Heart right ventricle (tissue), 16 donors: ENCODE results near the gene KCNA3. TPM values are rescaled to one million over a fixed set of nuclear protein-coding genes. Genes with fewer than 3 reads are reported as not detected.

ENCODE experiments used
- ATAC-seq, 8 donors: fragments of 200-7000 bp; cut with Tn5 transposase; one replicate each; pipeline ENCODE4 v1.9.1; 2020; ENCODE audit warnings: mild to moderate bottlenecking in 8 of 8, moderate library complexity in 8 of 8, moderate number of reproducible peaks in 1 of 8
- DNase-seq, 2 donors: peaks; one replicate each; pipeline ENCODE4 v3.0.0-alpha.2; 2020
- H3K27ac ChIP-seq, 10 donors: fragments of 200-600 bp; sonication (generic) in 2 of 10; one replicate each; pipeline versions ENCODE4 v1.5.0 to v1.8.0; 2020 to 2022; ENCODE audit warnings: mild to moderate bottlenecking in 3 of 10
- H3K27me3 ChIP-seq, 7 donors: fragments of 200-600 bp; one replicate each; pipeline ENCODE4 v1.8.0; 2021 to 2022; ENCODE audit warnings: mild to moderate bottlenecking in 2 of 7
- H3K36me3 ChIP-seq, 9 donors: fragments of 200-600 bp; sonication (generic) in 1 of 9; one replicate each; pipeline versions ENCODE4 v1.5.0 to v1.8.0; 2020 to 2022; ENCODE audit warnings: mild to moderate bottlenecking in 2 of 9
- H3K4me1 ChIP-seq, 9 donors: fragments of 200-600 bp; sonication (generic) in 1 of 9; one replicate each; pipeline versions ENCODE4 v1.5.0 to v1.8.0; 2020 to 2022; ENCODE audit warnings: mild to moderate bottlenecking in 4 of 9
- H3K4me3 ChIP-seq, 10 donors: fragments of 200-600 bp; sonication (generic) in 2 of 10; one replicate each; pipeline versions ENCODE4 v1.5.0 to v1.8.0; 2020 to 2022; ENCODE audit warnings: mild to moderate bottlenecking in 7 of 10, moderate library complexity in 2 of 10
- H3K9me3 ChIP-seq, 11 donors: fragments of 200-600 bp in 10 of 11; sonication (generic) in 2 of 11; one replicate each; pipeline versions ENCODE4 v1.5.0 to v1.8.0; 2013 to 2022; ENCODE audit warnings: mild to moderate bottlenecking in 2 of 11, control low read depth in 1 of 11, moderate library complexity in 1 of 11
- WGBS, 2 donors: extraction: QIAGEN DNeasy Blood & Tissue Kit; methylation state at CpG; one replicate each; pipeline ENCODE4 v1.1.7; 2013; ENCODE audit warnings: inconsistent platforms in 1 of 2; 5-methylcytosine and 5-hydroxymethylcytosine counted together
- intact Hi-C, 10 donors: fragments of 100-400 bp; cut with DNase I; formaldehyde crosslinking; loops; one replicate each; pipeline versions ENCODE4 v1.11.1 to v1.14.2; 2022
- polyA plus RNA-seq, 2 donors: library from polyadenylated mRNA; stranded (reverse); fragments of 200-250 nt; gene quantifications; one replicate each; pipeline ENCODE4 v1.2.3, GENCODE V29; 2013
- total RNA-seq, 10 donors: library from RNA; stranded (reverse); fragmentation: NEBNext Ultra II Directional in 3 of 10; extraction: Animal tissue kit (Norgen Biotek cat#: 25700) in 3 of 10; gene quantifications; one replicate each; pipeline versions ENCODE4 v1.2.1 to v1.2.4, GENCODE V29; 2021 to 2023
- TF ChIP-seq, protein P1 (sequence below), 9 donors: fragments of 200-600 bp; sonication (generic) in 2 of 9; IDR thresholded peaks; one replicate each; pipeline versions ENCODE4 v1.5.0 to v1.8.0; 2021 to 2022; ENCODE audit warnings: antibody characterized with exemption in 9 of 9, mild to moderate bottlenecking in 5 of 9, moderate library complexity in 1 of 9
- donor health status: Arrhythmogenic right ventricular cardiomyopathy.
- donor health status: ischemic (EF 13 %, LVEDD 7.1; RV severe dilation, severe dysfunction).
- donor health status: healthy with polysubstance abuse.
- donor health status: DM: no; HTN: yes; CAD: no.
- donor health status: DM: no; HTN: no; CAD: no.
- donor health status: ischemic (EF 25% LVEDD 6.9; RV normal size, moderate dysfunction).
- donor health status: ischemic (EF 25% LVEDD 5.7; RV mildly dilated, moderate dysfunction).
- donor health status: healthy.
- donor health status: DM: yes; HTN: yes; CAD: no.
- donor health status: Ischemic cardiomyopathy.
- donor health status: ischemic (EF 35%, LVEDD 5.7; RV mildly dilated, moderate dysfunction).
- donor health status: nonischemic (EF 11% LVEDD 7.7; RV severe dilation, severe dysfunction).
- donor health status: DM: yes; HTN: yes; CAD: no.
- donor health status: PGD.
- donor health status: ischemic (EF 29% LVEDD 5.4; RV normal size, mild dysfunction).
- donor health status: nonischemic (EF 23%, LVEDD 6.1; RV moderate dilation, normal function).

KCNA3 gene
- total and polyA plus RNA-seq, 12 donors = 0.04 to 1.8 (median 0.40) TPM; not detected in 2

DNA sequence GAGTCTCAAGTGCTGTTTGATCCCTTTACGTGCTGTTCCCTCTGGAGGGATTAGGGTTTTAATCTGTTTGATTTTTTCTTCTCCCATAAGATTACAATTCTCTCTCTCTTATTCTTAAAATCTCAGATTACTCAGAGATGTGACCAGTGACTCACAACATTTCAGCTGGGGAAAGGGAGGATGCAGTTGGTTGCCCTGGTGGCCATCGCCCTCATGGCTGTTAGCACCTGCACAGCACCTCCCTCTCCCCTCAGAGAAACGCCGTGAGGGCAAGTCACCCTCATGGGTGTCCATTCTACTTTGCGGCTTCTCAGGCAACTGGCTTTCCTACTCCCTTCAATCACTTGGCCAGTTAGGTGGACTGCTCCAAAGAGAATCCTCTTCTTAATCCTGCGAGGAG lies 42.4 kb upstream of the KCNA3 start:
- H3K36me3 ChIP-seq = no peaks in the 10 kb centered on the region

DNA sequence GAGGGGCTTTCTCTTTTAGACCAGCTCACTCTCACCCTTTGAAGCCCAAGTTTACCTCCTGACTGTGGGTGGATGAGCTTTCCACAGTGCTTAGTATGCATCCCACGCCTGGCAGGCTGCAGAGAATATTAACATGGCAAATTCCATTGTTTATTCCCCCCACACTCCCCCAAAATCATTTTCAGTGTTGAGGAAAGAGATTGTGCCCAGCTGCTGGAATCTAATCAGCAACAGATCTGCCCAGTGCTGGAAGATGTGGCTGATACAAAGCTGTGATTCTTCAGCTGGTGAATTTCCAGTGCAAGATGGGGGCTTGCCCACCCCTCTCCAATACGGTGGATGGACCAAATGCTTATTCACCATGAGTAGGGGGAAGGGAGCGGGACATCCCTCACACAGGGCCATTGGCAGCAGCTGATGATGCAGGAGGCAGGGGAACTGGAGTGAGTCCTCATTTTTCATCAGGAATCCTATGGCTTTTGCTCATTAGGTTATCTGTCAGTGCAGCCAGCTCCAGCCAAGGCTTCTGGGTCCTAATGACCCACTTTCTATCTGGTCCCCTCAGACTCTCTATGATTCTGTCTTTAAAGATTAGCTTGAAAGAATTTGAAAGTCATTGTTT lies 39.7 kb upstream of the KCNA3 start:
- WGBS, 2 donors = 42 to 48% methylated on average over 3 of the region's 3 CpGs
- Histone ChIP-seq H3K4me1 (peaks cover 0 to 14% (median 0%) of the 10 kb centered on the region in 9 donors), H3K27ac (no peak overlapping the region), H3K36me3 (no peaks in the 10 kb centered on the region), H3K27me3 (no peaks in the 10 kb centered on the region), H3K9me3 (no peaks in the 10 kb centered on the region), H3K4me3 (no peak overlapping the region)
- no peak for ATAC-seq
- no peak for DNase-seq
- intact Hi-C loops = no loop called here
- TF ChIP-seq, protein P1, sequence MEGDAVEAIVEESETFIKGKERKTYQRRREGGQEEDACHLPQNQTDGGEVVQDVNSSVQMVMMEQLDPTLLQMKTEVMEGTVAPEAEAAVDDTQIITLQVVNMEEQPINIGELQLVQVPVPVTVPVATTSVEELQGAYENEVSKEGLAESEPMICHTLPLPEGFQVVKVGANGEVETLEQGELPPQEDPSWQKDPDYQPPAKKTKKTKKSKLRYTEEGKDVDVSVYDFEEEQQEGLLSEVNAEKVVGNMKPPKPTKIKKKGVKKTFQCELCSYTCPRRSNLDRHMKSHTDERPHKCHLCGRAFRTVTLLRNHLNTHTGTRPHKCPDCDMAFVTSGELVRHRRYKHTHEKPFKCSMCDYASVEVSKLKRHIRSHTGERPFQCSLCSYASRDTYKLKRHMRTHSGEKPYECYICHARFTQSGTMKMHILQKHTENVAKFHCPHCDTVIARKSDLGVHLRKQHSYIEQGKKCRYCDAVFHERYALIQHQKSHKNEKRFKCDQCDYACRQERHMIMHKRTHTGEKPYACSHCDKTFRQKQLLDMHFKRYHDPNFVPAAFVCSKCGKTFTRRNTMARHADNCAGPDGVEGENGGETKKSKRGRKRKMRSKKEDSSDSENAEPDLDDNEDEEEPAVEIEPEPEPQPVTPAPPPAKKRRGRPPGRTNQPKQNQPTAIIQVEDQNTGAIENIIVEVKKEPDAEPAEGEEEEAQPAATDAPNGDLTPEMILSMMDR (IDR thresholded peaks at IDR 0.05) = no peak

More for the DNA sequence above, 42.4 kb upstream of the KCNA3 start:
- H3K9me3 ChIP-seq = no peaks in the 10 kb centered on the region
- H3K4me1 ChIP-seq = peaks cover 0 to 14% (median 0%) of the 10 kb centered on the region in 9 donors
- WGBS, 2 donors = 73 to 77% methylated on average over 6 of the region's 6 CpGs
- DNase-seq (no peak), ATAC-seq (no peak)
- H3K4me3 ChIP-seq = no peak overlapping the region
- H3K27ac ChIP-seq = no peak overlapping the region
- TF ChIP-seq, protein P1 (IDR thresholded peaks at IDR 0.05) = no peak
- intact Hi-C loops = loop anchor here in 1 of 10 donors (5.0 kb wide), 1 partner anchor 40 kb away; no protein-coding TSS in a partner anchor
- peaks cover 0 to 3% (median 0%) of the 10 kb centered on the region in 7 donors for H3K27me3 ChIP-seq

DNA sequence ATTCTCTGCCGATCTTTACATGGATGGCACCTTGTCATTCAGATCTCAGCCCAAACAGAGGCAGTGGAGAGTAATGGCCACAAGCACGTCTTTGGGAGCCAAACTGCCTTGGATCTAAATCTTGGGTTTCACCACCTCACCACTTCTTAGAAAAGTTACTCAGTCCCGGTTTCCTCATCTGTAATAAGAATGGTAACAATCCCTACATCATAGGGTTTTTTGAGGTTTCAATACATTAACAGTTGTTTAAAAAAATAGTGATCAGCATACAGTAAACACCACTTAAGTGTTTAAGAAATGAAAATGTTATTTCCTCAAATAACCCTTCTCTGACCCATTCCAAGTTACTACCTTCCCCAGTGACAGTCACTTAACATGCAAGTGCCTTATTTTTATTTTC lies 38.5 kb upstream of the KCNA3 start:
- intact Hi-C loops = no loop called here
- ATAC-seq (no peak), DNase-seq (no peak)
- TF ChIP-seq, protein P1 (IDR thresholded peaks at IDR 0.05) = no peak
- no peaks in the 10 kb centered on the region for H3K9me3 ChIP-seq
- no peak overlapping the region for H3K27ac ChIP-seq
- no peak overlapping the region for H3K4me3 ChIP-seq
- no peaks in the 10 kb centered on the region for H3K27me3 ChIP-seq
- no peaks in the 10 kb centered on the region for H3K36me3 ChIP-seq
- H3K4me1 ChIP-seq = peaks cover 0 to 6% (median 0%) of the 10 kb centered on the region in 9 donors
- 63 to 67% methylated on average over 3 of the region's 3 CpGs for whole genome bisulfite sequencing, 2 donors

DNA sequence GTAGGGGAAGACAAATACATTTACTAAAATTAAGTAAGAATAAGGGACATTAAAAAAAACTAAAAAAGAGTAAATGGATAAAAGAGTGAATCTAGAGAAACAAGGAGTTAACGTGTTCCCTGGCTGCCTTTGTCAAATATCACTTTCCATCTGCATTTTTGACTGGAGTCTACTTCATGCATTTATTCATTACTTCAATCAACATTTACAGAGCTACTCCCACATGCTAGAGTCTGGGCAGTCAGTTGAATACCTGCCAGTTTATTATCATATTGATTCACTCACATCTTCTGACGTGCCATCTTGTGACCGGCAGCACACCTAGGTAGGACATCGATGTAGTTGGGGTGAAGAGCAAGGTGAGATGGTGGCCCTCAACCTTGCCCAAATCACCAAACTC lies 35.6 kb upstream of the KCNA3 start:
- intact Hi-C loops = no loop called here
- DNase-seq (no peak), ATAC-seq (no peak)
- Histone ChIP-seq H3K4me3 (no peak overlapping the region), H3K27ac (no peak overlapping the region), H3K27me3 (no peaks in the 10 kb centered on the region), H3K36me3 (no peaks in the 10 kb centered on the region), H3K9me3 (no peaks in the 10 kb centered on the region), H3K4me1 (no peaks in the 10 kb centered on the region)
- TF ChIP-seq, protein P1 (IDR thresholded peaks at IDR 0.05) = no peak
- 86% methylated on average over 4 of the region's 4 CpGs for WGBS, 2 donors
